Vagina (tissue), 2 donors: Measurements from ENCODE around the gene TSN.

ENCODE experiments used
- CTCF ChIP-seq, 3 experiments: fragments of 450-650 bp in 2 of 3; fragments of 200-600 bp in 1 of 3; sonication (generic) in 1 of 3; IDR thresholded peaks; one replicate each; pipeline ENCODE4 v1.5.1; 2017 to 2019; ENCODE audit warnings: antibody characterized with exemption in 3 of 3, mild to moderate bottlenecking in 2 of 3, moderate library complexity in 2 of 3
- POLR2A ChIP-seq, 2 donors: fragments of 450-650 bp; IDR thresholded peaks; one replicate each; pipeline ENCODE4 v1.6.1; 2017; ENCODE audit warnings: antibody characterized with exemption in 2 of 2, mild to moderate bottlenecking in 2 of 2, moderate library complexity in 2 of 2
- POLR2AphosphoS5 ChIP-seq, 2 donors: sonication (generic); formaldehyde crosslinking; IDR thresholded peaks; one replicate each; pipeline ENCODE4 v1.9.0; 2017; ENCODE audit warnings: antibody characterized with exemption in 2 of 2, mild to moderate bottlenecking in 2 of 2, low read depth in 1 of 2; ENCODE audit not compliant: insufficient read depth in 1 of 2

GRCh38 chr2:121816797-121817196 is 61.3 kb downstream of the TSN start:
- TF ChIP-seq POLR2A (IDR thresholded peaks at IDR 0.05) (no peak), CTCF (IDR thresholded peaks at IDR 0.05) (no peak), POLR2AphosphoS5 (IDR thresholded peaks at IDR 0.05; ENCODE audit: insufficient read depth in 1 of 2, low read depth in 1 of 2) (no peak)
